Mammary epithelial cell (primary cell): Measurements from ENCODE around the gene DNMT1.

Experiments
- EZH2 ChIP-seq: IDR thresholded peaks from 2 replicates; pipeline ENCODE4 v1.6.1; 2012; ENCODE audit warnings: low read length, inconsistent platforms, borderline replicate concordance
- TF ChIP-seq, protein P1 (sequence below), 2 donors: IDR thresholded peaks in 1 of 2; conservative IDR thresholded peaks in 1 of 2; 2 replicates each; pipeline ENCODE4 v1.5.1; 2011 to 2012; ENCODE audit warnings: inconsistent platforms in 2 of 2, low read length in 2 of 2, mild to moderate bottlenecking in 2 of 2, control low read depth in 1 of 2, low read depth in 1 of 2; ENCODE audit not compliant: insufficient read depth in 1 of 2; ENCODE audit errors: extremely low read depth in 1 of 2

DNA sequence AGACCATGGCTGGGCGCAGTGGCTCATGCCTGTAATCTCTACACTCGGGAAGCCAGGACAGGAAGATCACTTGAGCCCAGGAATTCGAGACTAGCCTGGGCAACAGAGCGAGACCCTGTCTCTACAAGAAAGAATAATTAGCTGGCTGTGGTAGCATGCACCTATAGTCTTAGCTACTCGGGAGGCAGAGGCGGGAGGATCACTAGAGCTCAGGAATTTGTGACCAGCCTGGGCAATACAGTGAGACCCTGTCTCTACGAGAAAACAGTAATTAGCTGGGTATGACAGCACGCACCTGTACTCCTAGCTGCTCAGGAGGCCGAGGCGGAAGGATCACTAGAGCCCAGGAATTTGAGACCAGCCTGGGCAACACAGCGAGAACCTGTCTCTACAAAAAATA, 7.4 kb downstream of the DNMT1 start:
- TF ChIP-seq, protein P1, sequence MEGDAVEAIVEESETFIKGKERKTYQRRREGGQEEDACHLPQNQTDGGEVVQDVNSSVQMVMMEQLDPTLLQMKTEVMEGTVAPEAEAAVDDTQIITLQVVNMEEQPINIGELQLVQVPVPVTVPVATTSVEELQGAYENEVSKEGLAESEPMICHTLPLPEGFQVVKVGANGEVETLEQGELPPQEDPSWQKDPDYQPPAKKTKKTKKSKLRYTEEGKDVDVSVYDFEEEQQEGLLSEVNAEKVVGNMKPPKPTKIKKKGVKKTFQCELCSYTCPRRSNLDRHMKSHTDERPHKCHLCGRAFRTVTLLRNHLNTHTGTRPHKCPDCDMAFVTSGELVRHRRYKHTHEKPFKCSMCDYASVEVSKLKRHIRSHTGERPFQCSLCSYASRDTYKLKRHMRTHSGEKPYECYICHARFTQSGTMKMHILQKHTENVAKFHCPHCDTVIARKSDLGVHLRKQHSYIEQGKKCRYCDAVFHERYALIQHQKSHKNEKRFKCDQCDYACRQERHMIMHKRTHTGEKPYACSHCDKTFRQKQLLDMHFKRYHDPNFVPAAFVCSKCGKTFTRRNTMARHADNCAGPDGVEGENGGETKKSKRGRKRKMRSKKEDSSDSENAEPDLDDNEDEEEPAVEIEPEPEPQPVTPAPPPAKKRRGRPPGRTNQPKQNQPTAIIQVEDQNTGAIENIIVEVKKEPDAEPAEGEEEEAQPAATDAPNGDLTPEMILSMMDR (conservative IDR thresholded peaks at IDR 0.05 in 1 of 2, IDR thresholded peaks at IDR 0.05 in 1 of 2; ENCODE audit: extremely low read depth in 1 of 2, insufficient read depth in 1 of 2, low read depth in 1 of 2, low read length in 2 of 2), result no peak
- TF ChIP-seq EZH2, result no peak
